ENCODE results near the gene RPP30. TPM values are rescaled to one million over a fixed set of nuclear protein-coding genes. Genes with fewer than 3 reads are reported as not detected.
"Not testable (repeated sequence)": the region's sequence is repeated elsewhere in the genome, so short reads cannot be mapped to it uniquely, and the experiment has no call there.

RPP30 gene
- total RNA-seq, 1 donor from 2014 or later: 52.8 TPM

GRCh38 chr10:90887555-90887954 lies 15.8 kb downstream of the RPP30 start:
- no peak for DNase-seq (ENCODE audit: low read depth)
- TF ChIP-seq CTCF (conservative IDR thresholded peaks at IDR 0.05; ENCODE audit: low read depth, low read length): no peak
- H3K4me3 ChIP-seq (ENCODE audit: low read depth, low read length): no peak overlapping the region

- DNase-seq (ENCODE audit: low read depth): no peak
Observed at GRCh38 chr10:90888387-90888786, 16.6 kb downstream of the RPP30 start.

GRCh38 chr10:90889636-90890035 lies 17.9 kb downstream of the RPP30 start:
- no peak overlapping the region for H3K4me3 ChIP-seq (ENCODE audit: low read depth, low read length)
- TF ChIP-seq CTCF (conservative IDR thresholded peaks at IDR 0.05; ENCODE audit: low read depth, low read length): no peak
- no peak for DNase-seq (ENCODE audit: low read depth)

More at GRCh38 chr10:90888387-90888786, 16.6 kb downstream of the RPP30 start:
- H3K4me3 ChIP-seq (ENCODE audit: low read depth, low read length): no peak overlapping the region
- no peak for TF ChIP-seq CTCF (conservative IDR thresholded peaks at IDR 0.05; ENCODE audit: low read depth, low read length)

- no peak for TF ChIP-seq CTCF (conservative IDR thresholded peaks at IDR 0.05; ENCODE audit: low read depth, low read length)
- no peak for DNase-seq (ENCODE audit: low read depth)
- no peak overlapping the region for H3K4me3 ChIP-seq (ENCODE audit: low read depth, low read length)
Observed at GRCh38 chr10:90890347-90890746, 18.6 kb downstream of the RPP30 start.

GRCh38 chr10:90893190-90893589 lies 21.4 kb downstream of the RPP30 start:
- no peak overlapping the region for H3K4me3 ChIP-seq (ENCODE audit: low read depth, low read length)
- TF ChIP-seq CTCF (conservative IDR thresholded peaks at IDR 0.05; ENCODE audit: low read depth, low read length): no peak
- no peak for DNase-seq (ENCODE audit: low read depth)

- H3K4me3 ChIP-seq (ENCODE audit: low read depth, low read length); DNase-seq (ENCODE audit: low read depth): not testable (repeated sequence)
Observed at GRCh38 chr10:90896916-90897315, 25.1 kb downstream of the RPP30 start.

- no peak for TF ChIP-seq CTCF (conservative IDR thresholded peaks at IDR 0.05; ENCODE audit: low read depth, low read length)
- no peak overlapping the region for H3K4me3 ChIP-seq (ENCODE audit: low read depth, low read length)
- DNase-seq (ENCODE audit: low read depth): no peak
Observed at GRCh38 chr10:90905925-90906324, 34.2 kb downstream of the RPP30 start.

- TF ChIP-seq CTCF (conservative IDR thresholded peaks at IDR 0.05; ENCODE audit: low read depth, low read length): no peak
- DNase-seq (ENCODE audit: low read depth): no peak
- H3K4me3 ChIP-seq (ENCODE audit: low read depth, low read length): no peak overlapping the region
Observed at GRCh38 chr10:90906596-90906995, 34.8 kb downstream of the RPP30 start.
